Left ventricle myocardium inferior (tissue), 1 donor: ENCODE results near the gene MAP2. TPM values are rescaled to one million over a fixed set of nuclear protein-coding genes. Genes with fewer than 3 reads are reported as not detected.

Experiments used
- DNase-seq: peaks from one replicate; pipeline ENCODE4 v3.0.0-alpha.2; 2020
- H3K27ac ChIP-seq: fragments of 200-600 bp; replicated peaks from 2 replicates; pipeline ENCODE4 v1.8.0; 2021
- H3K27me3 ChIP-seq: fragments of 200-600 bp; 2 replicates; pipeline ENCODE4 v1.8.0; 2021; ENCODE audit warnings: low read depth
- H3K36me3 ChIP-seq: fragments of 200-600 bp; 2 replicates; pipeline ENCODE4 v1.8.0; 2021
- H3K4me1 ChIP-seq: fragments of 200-600 bp; 2 replicates; pipeline ENCODE4 v1.8.0; 2021
- H3K4me3 ChIP-seq: fragments of 200-600 bp; 2 replicates; pipeline ENCODE4 v1.8.0; 2021; ENCODE audit warnings: mild to moderate bottlenecking, moderate library complexity
- H3K9me3 ChIP-seq: fragments of 200-600 bp; replicated peaks from 2 replicates; pipeline ENCODE4 v1.8.0; 2021
- intact Hi-C: fragments of 100-400 bp; cut with micrococcal nuclease; formaldehyde crosslinking; loops from one replicate; pipeline ENCODE4 v1.11.0; 2022
- total RNA-seq: library from RNA; stranded (reverse); fragmentation: NEBNext Ultra II Directional; extraction: Animal tissue kit (Norgen Biotek cat#: 25700); gene quantifications from one replicate; pipeline ENCODE4 v1.2.1, GENCODE V29; 2021
- TF ChIP-seq, protein P1 (sequence below): fragments of 200-600 bp; IDR thresholded peaks from 2 replicates; pipeline ENCODE4 v1.8.0; 2021; ENCODE audit warnings: antibody characterized with exemption, mild to moderate bottlenecking, borderline replicate concordance
- donor health status: DM: no; HTN: yes; CAD: no; lungs with severe emphysema.

The MAP2 gene
- total RNA-seq, 1 donor from 2014 or later: 6.2 TPM

DNA sequence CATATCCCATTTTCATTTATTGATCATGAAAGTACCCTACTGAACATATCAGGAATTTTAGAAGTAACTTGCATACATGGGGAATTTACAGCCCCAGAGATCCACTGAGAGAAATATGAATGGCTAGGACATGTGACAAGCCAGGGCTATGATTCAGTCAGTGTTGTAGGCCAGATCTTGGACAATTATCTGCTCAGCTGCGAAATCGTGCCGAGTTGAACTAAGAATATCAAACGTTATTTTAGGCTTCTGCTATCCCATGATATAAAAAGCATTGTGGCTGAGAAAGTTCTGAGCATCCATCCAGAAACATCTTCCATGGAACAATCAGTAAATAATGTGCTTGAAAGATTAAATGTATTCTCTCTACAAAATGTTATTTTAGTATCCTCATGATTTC, 262.1 kb downstream of the MAP2 start:
- intact Hi-C loops: no loop called here
- Histone ChIP-seq H3K36me3 (no peaks in the 10 kb centered on the region), H3K4me1 (peaks cover 23% of the 10 kb centered on the region), H3K9me3 (no peaks in the 10 kb centered on the region), H3K4me3 (peak overlapping the region; percentile 16), H3K27ac (peak overlapping the region; percentile 78), H3K27me3 (no peaks in the 10 kb centered on the region)
- no peak for DNase-seq
- TF ChIP-seq, protein P1, sequence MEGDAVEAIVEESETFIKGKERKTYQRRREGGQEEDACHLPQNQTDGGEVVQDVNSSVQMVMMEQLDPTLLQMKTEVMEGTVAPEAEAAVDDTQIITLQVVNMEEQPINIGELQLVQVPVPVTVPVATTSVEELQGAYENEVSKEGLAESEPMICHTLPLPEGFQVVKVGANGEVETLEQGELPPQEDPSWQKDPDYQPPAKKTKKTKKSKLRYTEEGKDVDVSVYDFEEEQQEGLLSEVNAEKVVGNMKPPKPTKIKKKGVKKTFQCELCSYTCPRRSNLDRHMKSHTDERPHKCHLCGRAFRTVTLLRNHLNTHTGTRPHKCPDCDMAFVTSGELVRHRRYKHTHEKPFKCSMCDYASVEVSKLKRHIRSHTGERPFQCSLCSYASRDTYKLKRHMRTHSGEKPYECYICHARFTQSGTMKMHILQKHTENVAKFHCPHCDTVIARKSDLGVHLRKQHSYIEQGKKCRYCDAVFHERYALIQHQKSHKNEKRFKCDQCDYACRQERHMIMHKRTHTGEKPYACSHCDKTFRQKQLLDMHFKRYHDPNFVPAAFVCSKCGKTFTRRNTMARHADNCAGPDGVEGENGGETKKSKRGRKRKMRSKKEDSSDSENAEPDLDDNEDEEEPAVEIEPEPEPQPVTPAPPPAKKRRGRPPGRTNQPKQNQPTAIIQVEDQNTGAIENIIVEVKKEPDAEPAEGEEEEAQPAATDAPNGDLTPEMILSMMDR: no peak

DNA sequence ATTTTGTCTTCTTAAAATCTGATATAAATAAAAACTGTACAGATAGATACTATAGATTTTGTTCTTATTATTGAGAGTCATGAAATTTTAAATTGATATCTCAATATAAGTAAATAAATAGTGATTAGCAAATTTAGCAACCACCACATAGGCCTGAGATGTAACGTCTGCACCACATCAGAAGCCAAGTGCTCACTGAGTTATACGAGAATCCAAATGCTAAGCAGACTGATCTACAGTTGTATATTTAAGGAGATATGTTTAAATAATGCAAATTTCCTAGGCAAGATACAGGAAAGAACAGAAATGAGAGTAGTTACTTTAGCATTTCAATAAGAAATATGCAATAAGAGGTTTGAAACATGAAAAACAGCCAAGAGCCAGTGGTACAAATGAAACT, 262.6 kb downstream of the MAP2 start:
- no peaks in the 10 kb centered on the region for H3K36me3 ChIP-seq
- H3K9me3 ChIP-seq: no peaks in the 10 kb centered on the region
- intact Hi-C loops: no loop called here
- peaks cover 23% of the 10 kb centered on the region for H3K4me1 ChIP-seq
- TF ChIP-seq, protein P1: no peak
- no peaks in the 10 kb centered on the region for H3K27me3 ChIP-seq
- DNase-seq: no peak
- peak overlapping the region; percentile 78 for H3K27ac ChIP-seq
- no peak overlapping the region for H3K4me3 ChIP-seq

DNA sequence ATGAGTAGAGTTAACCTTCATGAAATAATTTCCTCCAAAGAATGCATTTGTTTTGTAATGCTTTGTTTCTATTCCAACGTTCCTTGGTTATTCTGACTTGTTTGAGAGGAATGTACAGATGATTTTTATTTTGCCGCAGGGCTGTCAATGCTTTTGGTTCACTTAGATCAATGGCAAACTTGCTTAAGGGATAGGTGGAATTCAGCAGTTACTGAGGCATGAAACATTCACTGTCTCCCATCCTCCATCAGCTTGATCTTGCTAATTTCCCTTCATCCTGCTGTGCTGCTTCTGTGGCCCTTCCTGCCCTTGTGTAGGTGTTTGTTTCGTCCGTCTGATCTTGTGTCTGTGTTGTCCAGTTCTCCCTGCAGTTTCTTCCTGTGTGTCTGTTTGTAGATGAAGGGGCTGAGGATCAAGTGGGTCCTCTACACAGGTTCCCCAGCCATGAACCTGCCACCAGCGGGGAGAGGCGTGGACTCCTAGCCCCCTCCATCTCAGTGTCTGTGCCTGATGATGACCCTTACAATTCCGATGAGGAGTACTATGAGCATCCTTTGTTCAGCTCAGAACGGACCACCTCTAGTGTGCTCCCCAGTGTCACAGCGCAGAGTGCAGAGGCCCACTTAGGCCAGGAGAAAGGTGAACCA, 263.6 kb downstream of the MAP2 start:
- intact Hi-C loops: no loop called here
- Histone ChIP-seq H3K27me3 (no peaks in the 10 kb centered on the region), H3K4me3 (no peak overlapping the region), H3K36me3 (no peaks in the 10 kb centered on the region), H3K4me1 (peaks cover 23% of the 10 kb centered on the region), H3K27ac (no peak overlapping the region), H3K9me3 (no peaks in the 10 kb centered on the region)
- TF ChIP-seq, protein P1: no peak
- no peak for DNase-seq

DNA sequence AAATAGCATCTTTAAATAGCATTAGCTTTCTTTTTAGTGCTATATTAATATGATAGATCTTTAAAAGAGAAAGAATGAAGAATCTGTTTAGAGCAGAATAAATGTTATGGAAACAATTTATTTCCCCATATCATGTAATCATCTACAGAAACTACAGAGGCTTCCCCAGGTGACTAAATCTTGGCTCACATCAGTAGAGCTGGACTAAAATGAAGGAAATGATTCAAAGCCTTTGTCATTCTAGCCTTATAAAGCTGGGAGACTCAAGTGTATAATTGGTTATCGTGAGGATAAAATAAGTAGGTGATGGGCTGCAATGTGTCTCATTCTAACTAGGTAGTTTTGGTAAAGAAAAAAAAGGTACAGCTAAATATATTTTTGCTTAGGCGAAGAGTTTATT, 264.5 kb downstream of the MAP2 start:
- Histone ChIP-seq H3K27ac (no peak overlapping the region), H3K9me3 (no peaks in the 10 kb centered on the region), H3K4me3 (no peak overlapping the region), H3K36me3 (no peaks in the 10 kb centered on the region), H3K4me1 (peaks cover 23% of the 10 kb centered on the region), H3K27me3 (no peaks in the 10 kb centered on the region)
- TF ChIP-seq, protein P1: no peak
- intact Hi-C loops: no loop called here
- no peak for DNase-seq

DNA sequence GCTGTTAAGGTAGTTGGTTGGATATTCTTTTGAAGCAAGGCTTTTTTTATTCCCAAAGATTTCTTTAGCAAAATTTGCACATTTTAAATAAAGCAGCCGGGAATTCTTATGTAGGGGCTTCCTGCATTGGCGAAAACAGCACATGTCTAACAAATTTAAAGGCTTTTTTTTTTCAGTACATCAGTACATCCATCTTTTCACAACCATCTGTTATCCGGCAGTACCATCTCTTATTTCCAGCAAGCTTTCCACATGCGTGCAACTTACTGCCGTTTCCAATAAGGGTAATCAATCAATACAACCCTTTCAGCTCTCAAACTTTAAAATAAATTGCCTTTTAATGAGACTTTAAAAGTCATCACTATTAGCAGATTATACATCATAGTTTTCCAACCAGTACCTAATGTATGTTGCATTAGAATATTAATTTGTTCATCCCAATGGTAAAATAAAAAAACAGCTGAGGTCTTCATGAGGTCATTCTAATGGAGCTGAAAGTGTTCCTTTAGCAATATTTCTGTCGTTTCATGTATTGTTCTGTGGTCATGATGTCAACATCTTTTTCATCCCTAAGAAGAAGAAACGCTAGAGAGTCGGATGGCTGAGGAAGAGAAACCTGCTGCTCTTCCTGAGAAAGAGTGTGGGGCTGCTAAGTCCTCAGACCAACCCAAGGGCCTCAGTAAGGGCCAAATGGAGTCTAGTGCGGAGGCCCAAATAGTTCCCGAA, 266.3 kb downstream of the MAP2 start:
- H3K4me1 ChIP-seq: peaks cover 19% of the 10 kb centered on the region
- TF ChIP-seq, protein P1: no peak
- H3K27ac ChIP-seq: no peak overlapping the region
- DNase-seq: no peak
- no peaks in the 10 kb centered on the region for H3K36me3 ChIP-seq
- H3K9me3 ChIP-seq: no peaks in the 10 kb centered on the region
- H3K4me3 ChIP-seq: no peak overlapping the region
- H3K27me3 ChIP-seq: no peaks in the 10 kb centered on the region
- intact Hi-C loops: no loop called here
